GM18909 (cell line): ENCODE measurements around the gene MYO1H.
"Not testable (repeated sequence)": the region's sequence is repeated elsewhere in the genome, so short reads cannot be mapped to it uniquely, and the experiment has no call there.

Experiments
- ATAC-seq: cut with Tn5 transposase; IDR thresholded peaks from one replicate; pipeline ENCODE4 v1.9.1; 2021; ENCODE audit warnings: mild to moderate bottlenecking; ENCODE audit not compliant: unreplicated experiment, poor library complexity

The MYO1H gene

DNA sequence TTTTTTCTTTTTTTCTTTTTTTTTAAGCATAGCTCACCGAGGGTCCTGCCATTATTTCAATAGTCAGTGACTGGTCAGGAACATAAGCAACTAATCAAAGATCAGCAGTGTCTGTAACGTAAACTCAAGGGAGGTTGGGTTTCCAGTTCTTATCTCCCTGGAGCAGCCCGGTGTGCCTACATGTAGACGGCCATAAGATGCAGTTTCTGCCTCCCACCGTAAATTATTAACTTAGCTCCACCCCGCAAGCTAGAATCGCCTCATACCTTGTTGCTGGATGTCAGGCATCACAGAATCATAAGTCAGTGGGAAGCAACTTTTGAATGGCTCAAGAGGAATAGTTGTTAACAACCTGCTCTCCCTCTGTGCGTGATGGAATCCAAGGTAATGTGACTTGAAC is at the start of gene MYO1H:
MYO1H (plus strand) TSS at position 312 of the 400 bp plus-strand sequence; CDS start at position 373, 61 bp downstream.
- ATAC-seq, result no peak

- ATAC-seq, result no peak
Observed at GRCh38 chr12:109299849-109300248, 47.9 kb upstream of the MYO1H start.

- no peak for ATAC-seq
Observed at GRCh38 chr12:109301643-109302168, 46.0 kb upstream of the MYO1H start.

GRCh38 chr12:109302358-109302757 is 45.3 kb upstream of the MYO1H start:
- ATAC-seq, result no peak

GRCh38 chr12:109302770-109303169 is 44.9 kb upstream of the MYO1H start:
- no peak for ATAC-seq

GRCh38 chr12:109304485-109304884 is 43.2 kb upstream of the MYO1H start:
- no peak for ATAC-seq

DNA sequence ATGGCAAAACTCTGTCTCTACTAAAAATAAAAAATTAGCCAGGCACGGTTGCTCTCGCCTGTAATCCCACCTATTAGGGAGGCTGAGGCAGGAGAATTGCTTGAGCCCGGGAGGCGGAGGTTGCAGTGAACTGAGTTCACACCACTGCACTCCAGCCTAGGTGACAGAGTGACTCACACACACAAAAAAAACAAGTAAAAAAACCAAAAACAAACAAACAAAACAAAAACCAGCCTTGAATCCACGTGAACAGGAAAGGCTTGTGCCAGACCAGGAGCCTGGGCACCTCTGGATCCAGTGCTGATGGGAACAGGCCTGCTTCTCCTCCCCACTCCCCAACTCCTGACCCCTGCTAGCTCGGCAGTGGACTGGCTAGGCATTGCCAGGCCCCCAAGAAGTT is 42.2 kb upstream of the MYO1H start:
- no peak for ATAC-seq

DNA sequence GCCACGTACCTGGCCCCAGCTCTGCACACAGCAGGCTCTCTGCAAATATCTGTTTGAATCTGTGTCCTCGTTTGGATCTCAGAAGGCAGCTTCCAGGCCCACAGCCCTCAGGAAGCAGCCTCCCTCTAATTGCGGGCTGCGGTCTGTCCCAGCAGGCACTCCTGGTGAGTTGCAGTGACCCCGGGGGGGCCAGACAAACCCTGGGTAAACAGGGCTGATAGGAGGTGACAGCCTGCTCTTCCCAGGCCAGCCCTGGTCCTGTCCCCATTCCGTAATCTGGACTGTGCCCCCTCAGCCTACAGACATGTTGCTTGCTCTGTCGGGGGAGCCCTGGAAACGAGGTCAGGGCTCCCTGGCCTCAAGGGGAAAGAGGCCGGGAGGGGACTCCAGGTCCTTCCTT is 40.6 kb upstream of the MYO1H start:
- ATAC-seq, result no peak

- no peak for ATAC-seq
Observed at GRCh38 chr12:109308534-109309380, 38.9 kb upstream of the MYO1H start, which contains the start of gene FOXN4. Gene FOXN4 (minus strand): TSS chr12:109309284. CDS start chr12:109308321, 963 bp downstream.

GRCh38 chr12:109309381-109310246 is 38.1 kb upstream of the MYO1H start:
- no peak for ATAC-seq

DNA sequence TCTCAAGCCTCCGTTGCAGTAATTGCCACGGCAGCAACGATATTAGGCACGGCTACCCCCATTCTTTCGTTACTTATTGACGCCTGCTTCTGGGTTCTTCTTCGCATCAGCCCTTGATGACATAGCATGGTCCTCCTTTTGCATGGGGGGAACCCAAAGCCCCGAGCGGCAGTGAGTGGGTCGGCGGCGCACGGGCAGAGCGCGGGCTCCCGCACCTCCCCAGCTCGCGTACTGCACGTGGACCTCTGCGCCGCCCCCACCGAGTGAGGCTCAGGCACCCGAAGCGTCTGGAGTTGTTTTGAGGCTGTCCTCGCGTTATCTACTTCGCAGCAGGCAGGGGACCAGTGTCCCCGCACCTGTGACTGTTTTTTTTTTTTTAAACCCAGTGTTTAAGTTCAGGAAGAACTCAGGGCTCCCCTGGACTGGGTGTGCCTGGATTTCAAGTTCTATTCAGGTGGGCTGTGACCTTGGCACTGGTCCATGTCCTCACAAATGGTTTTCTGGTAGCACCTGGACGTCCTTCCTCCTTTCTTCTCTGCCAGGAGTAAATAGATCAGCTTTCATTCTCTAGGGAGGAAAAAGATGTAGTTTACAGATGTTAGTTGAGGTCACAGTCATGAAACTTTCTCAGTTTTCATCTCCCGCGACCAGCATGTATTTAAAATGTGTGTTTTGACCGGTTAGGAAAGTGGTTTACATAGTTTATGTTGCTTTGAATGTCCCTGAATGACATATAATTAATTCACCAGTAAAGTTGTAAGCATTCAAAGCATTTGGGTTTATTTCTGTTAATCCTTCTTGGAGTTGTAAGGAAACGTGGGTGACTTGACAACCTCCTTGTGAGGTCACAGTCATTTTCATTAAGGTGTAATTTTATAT is 37.2 kb upstream of the MYO1H start:
- ATAC-seq, result no peak

DNA sequence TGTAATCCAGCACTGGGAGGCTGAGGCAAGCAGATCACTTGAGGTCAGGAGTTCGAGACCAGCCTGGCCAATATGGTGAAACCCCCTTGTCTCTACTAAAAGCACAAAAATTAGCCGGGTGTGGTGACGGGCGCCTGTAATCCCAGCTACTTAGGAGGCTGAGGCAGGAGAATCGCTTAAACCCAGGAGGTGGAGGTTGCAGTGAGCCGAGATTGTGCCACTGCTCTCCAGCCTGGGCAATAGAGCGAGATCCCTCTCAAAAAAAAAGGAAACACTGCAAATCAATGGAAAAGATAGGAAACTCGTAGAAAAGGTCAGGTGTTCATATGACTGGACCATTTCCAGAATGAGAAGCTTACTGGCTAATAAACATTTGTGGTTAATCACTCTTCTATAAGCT is 26.4 kb upstream of the MYO1H start:
- ATAC-seq, result not testable (repeated sequence)

- no peak for ATAC-seq
Observed at GRCh38 chr12:109329003-109329402, 18.7 kb upstream of the MYO1H start.

GRCh38 chr12:109329686-109330085 is 18.0 kb upstream of the MYO1H start:
- ATAC-seq, result no peak

DNA sequence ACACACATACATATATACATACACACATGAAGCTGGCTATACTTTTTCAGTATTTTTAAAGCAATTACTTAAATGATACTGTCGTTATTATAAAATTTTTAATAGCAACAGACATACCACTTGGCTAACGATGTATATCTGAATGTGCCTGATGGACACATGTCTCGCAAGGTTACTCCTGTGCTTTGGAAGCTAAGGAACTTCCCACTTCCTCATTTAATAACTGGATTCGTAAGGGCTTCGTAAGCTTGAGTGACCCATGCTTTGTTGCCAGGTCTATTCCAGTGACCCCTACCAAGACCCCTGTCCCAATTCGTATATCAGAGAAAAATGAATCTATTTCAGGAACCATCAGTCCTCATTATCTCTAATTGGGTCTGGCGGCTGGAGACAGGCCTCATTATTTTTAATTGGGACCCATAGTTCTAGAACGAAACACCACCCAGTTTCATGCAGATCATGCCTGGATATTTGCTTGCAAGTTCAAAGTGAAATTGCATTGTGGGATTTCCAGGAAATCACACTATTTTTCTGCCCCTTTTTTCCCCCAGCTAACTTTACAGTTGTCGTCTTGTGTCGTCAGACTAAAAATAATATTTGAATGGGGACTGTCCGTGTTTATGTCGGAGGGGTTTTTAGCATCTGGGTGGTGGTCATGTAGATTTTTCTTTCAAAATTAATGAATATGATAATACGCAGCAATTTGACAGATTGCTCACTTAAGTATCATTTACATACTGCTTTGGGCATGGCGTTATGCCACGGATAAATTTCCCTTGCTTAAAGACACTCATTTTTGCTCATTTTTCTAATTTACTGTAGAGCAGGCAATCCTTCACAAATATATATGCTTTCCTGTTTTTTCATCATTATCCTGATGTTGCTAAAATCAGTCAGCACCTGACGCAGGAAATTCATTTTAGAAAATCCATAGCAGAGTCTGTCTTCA is 17.1 kb upstream of the MYO1H start:
- no peak for ATAC-seq

- ATAC-seq, result no peak
Observed at GRCh38 chr12:109331301-109331952, 16.3 kb upstream of the MYO1H start.

GRCh38 chr12:109334887-109335286 is 12.8 kb upstream of the MYO1H start:
- no peak for ATAC-seq

- no peak for ATAC-seq
Observed at GRCh38 chr12:109336593-109336992, 11.1 kb upstream of the MYO1H start.
